Fibroblast of gingiva (primary cell): Measurements from ENCODE around the gene YJEFN3.
A peak's percentile ranks its signal among the peaks of the same experiment; 100 is the strongest.

Experiments
- DNase-seq: peaks from one replicate; pipeline ENCODE4 v3.0.0-alpha.2; 2011; ENCODE audit warnings: low read depth

Gene YJEFN3, protein sequence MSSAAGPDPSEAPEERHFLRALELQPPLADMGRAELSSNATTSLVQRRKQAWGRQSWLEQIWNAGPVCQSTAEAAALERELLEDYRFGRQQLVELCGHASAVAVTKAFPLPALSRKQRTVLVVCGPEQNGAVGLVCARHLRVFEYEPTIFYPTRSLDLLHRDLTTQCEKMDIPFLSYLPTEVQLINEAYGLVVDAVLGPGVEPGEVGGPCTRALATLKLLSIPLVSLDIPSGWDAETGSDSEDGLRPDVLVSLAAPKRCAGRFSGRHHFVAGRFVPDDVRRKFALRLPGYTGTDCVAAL

DNA sequence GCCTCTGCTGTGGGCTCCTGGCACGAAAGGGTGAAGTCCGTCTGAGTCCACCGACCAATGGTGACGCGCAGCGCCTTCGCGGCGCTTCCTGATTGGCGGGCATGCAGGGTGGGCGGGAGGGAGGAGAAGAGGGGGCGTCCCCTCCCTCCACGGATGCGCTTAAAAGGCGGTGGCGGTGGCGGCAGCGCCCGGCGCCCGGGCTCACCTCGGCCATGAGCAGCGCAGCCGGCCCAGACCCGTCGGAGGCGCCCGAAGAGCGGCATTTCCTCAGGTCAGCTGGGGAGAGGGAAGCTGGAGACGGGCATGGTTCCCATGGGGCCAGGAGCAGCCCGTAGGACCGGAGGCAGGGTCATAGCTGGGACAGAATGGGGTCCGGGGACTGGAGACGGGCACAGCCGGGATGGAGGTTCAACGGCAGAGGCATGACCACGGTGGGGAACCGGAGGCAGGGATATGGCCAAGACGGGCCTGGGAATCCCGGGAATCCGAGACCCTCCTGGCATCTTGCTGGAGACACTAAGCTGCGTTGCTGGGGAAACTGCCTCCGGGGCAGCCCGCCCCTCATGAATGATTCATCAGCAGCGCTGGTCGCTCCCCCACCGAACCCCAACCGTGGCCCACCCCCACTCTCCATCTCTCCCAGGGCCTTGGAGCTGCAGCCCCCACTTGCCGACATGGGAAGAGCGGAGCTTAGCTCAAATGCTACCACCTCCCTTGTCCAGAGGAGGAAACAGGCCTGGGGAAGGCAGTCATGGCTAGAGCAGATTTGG, at the start of gene YJEFN3:
Gene YJEFN3 (plus strand): TSS at position 191 of the 770 bp plus-strand sequence. CDS start 22 bp downstream, at position 213.
- peak; percentile 33 for DNase-seq

DNA sequence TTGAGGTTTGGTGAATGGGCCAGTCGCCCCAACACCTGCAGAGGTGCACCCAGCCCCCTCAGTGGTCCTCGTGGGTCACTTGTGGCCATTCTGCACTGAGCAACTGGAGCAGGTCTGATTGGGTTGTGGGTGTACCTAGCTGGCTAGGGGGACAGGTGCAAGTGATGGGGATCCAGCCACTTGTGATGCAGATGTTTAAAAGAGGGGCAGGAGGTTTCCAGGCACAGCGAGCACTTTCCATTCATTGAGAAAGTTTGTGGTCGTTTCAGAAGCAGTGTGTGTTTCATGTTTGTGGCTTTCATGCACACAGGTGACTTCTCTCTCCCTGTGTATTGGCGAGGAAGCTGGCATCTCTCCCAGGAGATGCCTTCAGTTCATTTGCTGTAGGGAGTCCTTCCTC, 48.0 kb upstream of the YJEFN3 start:
- DNase-seq, result no peak

DNA sequence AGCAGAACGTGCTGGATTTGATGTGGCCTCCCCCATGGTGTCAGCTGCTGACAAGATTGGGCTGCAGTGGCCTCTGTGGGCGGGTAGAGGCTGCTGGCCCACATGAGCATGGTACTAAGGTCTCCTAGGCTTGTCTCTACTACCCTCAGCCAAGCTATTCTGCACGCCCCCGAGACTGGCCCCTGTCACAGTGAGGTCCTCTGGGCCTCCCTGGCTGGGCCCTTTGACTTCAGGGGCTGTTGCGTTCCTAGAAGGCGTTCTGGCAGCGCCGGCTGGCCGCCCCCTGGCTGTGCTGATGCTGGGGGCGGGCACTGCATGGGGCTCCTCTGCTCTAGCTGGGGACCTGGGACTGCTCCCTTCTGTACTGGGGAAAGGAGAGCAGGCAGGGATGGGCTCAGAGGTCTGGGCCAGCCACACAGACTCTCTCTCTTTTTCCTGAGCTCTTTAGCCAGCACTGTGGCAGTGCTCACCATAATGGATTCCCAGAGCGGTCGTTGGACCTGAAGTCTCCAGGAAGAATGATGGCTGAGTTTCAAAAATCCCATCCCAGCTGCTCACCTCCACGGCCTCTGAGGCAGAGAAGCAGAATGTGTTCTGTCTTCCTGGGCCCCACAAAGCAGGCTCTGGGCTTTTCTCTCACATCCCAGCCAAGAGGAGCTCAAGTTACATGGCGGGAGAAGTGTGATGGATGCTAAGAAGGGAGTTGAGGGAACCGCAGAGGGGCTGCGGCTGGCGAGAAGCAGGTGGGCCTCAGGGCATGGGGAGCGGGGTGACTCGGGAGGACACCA, 45.7 kb upstream of the YJEFN3 start:
- no peak for DNase-seq

DNA sequence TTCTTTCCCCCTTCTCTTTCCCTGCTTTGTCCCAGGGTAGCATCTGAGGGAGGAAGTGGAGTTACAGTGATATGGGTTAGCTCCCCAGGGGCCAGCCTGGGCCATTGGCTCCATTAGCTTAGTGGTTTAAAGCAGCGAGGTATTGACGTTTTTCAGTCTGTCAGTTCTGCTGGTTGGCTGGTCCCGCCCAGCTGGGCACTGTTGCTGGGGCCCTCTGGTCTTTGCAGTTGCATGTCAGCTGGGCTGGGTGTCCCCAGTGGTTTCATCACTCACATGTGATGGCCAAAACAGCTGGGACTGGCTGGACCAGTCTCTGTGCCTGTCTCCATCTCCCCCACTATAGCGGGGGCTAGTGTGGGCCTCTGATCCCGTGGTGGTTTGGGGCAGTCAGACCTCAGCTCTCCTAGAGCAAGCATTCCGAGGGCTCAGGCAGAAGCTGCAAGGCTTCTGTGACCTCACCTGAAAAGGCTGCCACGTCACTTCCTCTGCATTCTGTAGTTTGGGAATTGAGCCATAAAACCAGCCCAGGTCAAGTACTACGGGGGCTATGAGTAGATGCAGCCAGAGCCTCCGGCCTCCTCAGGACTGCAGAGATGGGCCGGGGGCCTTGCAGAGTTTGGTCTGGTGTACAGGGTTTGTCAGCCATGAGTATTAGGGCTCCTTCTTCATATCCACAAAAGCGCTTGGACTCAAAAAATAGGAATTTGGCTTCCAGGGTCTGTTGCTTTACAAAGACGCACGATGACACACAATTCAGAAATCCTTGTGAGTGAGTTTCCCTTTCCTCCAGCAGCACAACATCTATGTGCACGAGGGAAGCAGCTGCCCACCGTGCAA, 43.3 kb upstream of the YJEFN3 start:
- peak; percentile 40 for DNase-seq

DNA sequence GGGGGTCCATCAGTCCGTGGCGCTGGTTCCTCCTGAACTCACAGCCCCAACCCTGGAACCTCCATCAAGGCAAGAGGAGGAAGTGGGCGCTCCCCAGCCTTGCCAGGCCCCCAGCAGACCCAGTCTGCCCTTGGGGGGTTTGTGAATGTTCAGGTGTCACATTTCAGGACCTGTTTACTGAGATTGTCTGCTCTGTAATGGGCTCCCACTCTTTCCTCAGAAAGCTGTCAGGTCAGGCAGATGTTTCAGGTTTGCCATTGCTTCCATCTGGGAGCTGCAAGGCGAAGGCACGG, 42.8 kb upstream of the YJEFN3 start:
- DNase-seq, result no peak

DNA sequence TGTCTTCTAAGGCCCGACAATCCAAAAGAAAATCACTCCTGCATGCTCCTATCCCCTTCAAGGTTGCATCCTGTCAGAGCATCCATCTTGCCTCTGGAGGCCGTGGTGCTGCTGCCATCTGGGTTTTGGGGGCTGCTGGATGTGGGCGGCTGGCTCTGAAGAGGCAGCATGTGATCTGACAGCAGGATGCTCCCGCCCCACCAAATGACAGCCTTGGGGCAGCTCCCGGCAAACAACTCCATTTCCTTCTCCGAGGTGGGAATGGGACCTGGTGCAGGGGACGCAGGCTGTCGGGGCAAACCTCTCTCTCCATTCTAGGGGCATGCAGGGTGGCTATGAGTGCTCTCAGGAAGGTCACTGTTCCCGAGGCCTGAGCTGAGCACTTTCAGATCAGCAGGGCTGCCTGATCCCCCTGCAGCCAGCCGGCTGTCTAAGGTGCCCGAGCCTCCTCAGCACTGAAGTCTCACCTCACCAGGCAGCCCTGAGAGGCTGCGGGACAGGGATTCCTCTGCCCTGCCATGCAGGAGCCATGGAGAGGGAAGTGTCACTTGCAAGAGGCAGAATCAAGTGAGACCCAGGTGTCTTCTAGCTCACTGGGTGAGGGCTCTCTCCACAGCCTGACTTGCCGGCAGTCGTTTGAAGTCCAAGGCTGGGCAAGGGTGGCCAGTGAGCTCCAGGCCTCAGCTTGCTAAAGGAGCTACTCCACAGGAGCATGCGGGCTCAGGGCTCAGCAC, 42.2 kb upstream of the YJEFN3 start:
- no peak for DNase-seq

DNA sequence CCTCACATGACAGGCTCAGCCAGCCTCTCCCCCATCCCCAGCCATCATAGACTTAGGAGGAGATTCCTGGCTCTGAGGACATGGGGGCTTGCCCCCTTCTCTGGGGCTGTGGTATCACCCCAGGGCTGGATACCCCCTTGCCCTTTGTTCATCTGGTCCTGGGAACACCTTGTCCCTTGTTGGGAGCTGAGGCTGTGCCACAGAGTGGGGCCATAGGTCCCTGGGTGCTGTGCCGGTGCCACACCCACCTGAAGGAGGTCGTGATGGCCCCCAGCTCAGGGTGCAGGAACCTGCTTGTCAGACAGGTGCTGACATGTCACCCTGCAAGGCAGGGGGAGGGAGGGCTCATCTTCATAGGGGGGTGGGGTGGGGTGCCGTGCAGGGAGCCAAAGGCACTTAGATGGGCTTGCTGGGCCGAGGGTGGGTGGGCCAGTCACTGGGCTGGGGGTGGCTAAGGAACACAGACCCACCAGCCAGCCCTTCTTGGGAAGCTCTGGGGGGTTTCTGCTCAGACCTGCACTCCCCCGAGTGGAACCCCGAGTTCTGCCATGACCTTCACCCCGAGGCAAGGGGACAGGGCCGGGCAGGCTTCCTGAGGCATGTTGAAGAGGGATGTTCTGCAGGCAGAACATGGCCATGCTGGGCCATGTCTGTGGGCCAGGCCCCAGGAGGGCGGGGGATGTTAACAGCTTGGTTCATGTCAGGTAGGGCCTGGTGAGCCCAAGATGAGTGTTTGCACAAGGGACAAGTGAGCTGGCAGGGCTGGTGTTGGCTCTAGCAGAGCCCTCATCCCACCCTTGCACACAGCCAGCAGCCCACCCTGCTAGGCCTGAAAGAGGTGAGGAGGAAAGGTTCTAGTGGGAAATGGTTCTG, 41.4 kb upstream of the YJEFN3 start:
- no peak for DNase-seq

DNA sequence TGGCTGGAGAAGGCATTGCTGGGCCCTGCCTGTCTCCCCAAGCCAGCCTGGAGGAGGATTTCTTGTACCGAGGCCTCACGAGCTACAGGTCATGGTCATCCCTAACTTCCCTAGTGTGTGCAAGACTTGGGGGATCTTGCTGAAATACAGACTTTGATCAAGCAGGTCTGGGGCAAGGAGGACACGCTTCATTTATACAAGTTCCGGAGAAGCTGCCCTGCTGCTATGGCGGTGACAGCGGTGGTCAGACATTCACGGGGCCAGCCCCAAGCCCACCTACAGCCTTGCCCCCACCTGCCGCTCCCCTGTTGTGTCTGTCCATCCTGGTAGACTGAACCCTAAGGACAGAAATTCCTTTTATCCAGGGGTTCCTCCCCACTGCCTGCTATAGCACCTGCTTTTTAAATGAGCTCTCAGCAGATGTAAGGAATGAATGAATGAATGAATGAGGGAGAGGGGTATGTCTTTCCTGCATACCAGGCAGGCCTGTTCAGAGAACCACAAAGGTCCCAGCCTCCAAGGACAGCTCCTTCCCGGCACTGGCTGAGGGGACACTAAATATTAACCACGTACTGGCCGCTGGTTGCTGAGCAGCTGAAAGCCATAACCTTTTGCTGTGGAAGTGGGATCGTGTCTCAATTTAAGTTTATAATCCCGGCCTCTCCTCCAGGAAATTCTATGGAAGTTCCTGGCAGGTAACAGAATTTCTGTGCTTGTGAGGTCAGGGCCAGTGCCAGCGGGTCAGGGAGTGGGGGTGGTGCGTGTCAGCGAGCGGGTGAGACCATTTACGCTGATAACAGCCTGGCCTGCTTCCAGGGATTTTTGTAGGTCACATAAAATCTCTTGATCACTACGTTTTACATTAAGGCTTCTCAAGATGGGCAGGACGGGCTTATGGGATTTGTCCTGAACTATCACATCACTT, 40.5 kb upstream of the YJEFN3 start:
- DNase-seq, result no peak

DNA sequence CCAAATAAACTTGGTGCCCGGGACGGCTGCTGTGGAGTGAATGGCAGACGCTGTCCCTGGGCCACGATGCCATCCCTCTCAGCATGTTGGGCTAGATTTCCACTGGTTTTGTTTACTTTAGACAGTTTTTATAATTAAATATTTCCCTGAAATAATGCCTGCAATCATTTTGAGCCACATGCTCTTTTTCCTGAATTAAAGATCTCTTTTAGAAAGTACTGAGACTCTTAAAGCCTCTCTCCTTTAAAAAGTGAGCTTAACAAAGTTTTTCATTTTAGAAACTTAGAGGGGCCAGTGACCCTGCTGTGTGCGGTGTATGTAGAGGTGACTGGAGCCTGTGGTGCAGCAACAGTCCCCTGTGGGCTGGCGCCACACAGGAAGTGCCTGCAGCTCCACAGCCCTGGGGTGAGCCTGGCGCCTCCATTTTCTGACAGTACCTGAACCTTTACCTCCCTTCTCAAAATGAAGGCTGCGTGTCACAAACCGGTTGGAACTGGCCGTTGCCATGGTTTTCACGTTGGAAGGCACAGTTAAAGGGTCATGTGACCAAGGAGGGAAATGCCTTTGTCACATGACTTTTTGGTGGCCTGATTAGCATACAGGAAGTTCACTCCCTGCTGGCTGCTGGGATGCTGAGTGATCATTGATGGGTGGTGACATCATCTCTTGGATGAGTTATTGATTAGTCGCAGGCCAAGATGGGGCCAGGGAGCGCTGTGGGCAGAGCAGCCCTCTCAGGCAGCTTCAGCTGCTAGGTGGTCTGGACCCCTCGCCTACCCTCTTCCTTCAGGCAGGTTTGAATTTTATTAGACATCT, 39.6 kb upstream of the YJEFN3 start:
- DNase-seq, result peak; percentile 93

DNA sequence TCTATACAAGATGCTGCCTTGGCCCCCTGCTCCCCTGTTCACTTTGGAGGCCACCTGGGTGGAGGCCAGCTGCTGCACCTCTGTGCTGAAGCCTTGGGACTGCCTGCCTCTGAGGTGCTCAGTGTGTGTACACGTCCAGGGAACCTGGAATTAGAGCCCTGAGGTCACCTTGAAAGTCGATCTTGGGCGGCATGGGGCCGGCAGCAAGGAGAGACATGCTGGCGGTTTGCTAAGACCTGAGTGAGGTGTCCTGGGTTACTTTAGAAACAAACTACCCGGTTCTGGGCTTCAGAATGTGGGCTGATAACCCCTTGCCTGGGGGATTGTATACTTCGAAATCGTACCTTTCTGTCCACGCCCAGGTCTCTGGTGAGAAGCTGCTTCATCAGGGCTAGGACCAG, 38.9 kb upstream of the YJEFN3 start:
- no peak for DNase-seq

DNA sequence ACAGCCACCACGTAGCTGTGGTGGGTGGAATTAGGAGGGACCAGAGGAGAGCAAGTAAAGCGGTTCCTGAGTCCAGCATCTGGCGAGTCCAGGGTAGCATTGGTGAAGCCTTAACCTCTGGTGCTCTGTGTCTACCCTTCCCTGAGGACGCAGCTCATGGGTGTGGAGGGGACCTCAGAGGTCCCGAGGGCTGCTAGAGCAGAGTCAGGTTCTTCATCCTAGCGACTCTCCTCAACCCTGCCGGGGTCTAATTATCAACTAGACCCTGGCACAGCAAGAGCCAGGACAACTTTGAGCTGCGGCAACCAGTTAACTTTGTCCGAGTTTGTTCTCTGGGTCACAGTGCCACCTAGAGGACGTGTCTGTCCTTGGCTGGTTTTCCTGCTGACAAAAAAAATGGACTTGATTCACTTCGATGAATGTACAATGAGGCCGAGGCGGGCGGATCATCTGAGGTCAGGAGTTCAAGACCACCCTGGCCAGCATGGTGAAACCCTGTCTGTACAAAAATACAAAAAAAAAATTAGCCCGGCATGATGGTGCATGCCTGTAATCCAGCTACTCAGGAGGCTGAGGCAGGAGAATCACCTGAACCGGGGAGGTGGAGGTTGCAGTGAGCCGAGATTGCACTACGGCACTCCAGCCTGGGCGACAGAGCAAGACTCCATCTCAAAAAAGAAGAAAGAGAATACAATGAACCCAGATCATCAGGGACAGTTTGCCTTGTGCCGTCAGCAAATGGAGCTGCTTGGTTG, 38.3 kb upstream of the YJEFN3 start:
- DNase-seq, result peak; percentile 73

DNA sequence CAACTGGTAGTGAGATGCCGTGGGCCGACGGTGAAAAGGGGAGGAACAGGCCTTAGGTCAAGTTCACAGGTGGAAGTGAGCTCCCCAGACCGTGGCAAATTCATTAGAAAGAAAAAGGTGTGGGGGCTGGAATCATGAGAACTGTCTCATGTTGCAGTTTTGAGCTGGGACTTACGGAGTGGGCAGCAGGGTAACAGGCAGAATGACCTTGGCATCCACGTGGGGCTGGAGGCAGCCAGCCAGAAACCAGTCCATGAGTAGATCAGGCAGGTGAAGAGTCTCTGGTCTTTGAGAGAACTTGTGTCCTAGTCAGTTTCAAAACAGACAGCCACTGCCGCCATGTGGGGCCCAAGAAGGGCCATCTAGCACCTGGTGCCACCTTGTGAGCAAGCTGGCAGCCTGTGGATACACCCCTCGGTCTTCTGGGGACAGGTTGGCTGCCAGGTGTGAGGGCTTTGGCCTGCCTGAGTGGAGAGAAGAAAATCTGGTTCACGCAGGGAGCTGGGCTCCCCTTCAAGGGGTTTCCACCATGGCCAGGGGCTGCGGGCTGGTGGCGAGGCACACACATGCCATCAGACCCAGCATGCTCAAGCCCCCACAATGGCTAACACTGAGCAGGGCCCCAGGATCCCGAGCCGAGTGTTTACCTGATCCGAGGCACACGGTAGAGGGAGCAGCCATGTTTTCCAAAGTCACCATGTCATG, 37.2 kb upstream of the YJEFN3 start:
- no peak for DNase-seq

DNA sequence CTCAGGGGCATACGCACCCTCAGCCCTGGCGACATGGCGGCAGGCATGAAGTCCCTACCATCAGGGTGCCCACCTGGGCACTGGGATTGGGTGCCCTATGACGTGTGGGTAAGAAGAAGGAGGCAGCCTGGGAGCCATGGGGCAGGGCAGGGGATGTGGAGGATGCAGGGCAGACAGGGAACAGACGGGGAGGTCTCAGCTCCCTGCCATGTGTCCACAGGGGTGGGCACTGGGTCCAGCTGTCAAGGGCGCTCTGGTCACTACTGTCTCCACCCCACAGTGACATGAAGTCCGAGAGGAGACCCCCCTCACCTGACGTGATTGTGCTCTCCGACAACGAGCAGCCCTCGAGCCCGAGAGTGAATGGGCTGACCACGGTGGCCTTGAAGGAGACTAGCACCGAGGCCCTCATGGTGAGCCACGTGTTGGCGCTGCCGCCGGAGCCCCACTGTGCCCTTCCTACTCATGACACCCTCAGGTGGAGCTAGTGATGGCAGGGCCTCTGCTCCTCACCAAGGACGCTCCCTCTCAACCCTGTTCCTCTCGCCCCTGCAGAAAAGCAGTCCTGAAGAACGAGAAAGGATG, 36.6 kb upstream of the YJEFN3 start:
- DNase-seq, result no peak

DNA sequence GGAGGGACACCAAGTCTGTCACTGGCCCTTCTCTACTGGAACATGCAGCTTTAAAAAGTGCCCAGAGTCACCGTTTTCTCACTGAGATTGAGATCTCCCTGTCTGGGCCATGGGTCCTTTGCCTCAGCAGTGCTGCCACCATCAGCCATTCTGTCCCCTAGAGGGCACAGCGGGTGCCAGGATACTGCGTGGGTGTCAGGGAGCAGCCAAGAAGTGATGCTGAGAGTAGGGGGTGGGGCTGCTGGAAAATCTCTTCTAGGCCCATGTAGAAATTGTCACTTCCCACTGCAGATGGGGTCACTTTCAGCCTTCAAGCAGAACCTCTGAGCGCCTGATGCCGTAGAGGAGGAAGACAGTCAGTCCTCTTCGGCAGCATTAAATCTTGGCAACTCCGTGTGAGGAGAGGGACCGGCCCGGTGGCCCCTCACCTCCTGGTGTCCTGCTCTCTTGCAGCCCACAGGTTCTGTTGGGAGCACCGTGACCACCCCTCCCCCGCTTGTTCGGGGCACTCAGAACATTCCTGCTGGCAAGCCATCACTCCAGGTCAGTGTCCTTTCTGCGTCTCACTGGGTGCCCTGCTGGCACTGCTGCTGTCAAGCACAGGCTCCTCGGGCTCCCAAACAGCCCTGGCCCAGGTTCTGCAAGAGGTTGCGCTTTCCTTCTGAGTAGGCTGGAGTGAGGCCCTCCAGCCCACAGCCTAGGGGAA, 34.7 kb upstream of the YJEFN3 start:
- no peak for DNase-seq

DNA sequence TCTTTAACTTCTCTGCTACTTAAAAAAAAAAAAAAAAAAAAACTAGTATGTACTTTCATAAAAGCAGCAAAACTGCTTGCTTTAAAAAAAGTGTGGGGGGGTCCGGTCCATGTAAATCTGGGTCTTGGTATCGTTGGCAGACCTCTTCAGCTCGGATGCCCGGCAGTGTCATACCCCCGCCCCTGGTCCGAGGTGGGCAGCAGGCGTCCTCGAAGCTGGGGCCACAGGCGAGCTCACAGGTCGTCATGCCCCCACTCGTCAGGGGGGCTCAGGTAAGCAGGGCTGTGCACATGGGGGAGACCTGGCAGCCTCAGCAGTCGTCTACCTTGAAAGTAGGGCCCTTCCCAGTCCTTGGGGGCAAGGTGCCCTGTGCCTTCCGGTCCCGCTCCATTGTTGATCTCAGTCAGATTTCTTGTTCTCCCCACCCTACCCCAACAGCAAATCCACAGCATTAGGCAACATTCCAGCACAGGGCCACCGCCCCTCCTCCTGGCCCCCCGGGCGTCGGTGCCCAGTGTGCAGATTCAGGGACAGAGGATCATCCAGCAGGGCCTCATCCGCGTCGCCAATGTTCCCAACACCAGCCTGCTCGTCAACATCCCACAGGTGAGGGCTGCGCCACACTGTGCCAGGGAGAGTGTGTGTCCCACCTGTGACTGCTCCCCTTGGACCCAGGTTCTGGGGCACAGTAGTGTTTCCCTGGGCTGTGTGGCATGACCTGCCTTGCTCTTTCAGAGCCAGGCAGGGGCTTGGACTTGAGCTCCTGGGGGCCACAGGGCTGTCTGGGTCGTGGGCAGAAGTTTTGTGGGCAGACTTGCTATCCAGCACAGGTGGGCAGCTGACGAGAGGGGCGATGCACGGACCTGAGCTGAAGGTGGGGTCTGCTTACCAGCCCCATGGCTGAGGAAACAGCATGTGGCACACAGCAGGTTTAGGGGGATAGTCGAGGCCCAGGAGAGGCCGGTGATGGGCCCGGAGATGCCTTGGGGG, 32.8 kb upstream of the YJEFN3 start:
- no peak for DNase-seq
